Measurements from ENCODE around the gene ENOPH1.

ENOPH1 gene

DNA sequence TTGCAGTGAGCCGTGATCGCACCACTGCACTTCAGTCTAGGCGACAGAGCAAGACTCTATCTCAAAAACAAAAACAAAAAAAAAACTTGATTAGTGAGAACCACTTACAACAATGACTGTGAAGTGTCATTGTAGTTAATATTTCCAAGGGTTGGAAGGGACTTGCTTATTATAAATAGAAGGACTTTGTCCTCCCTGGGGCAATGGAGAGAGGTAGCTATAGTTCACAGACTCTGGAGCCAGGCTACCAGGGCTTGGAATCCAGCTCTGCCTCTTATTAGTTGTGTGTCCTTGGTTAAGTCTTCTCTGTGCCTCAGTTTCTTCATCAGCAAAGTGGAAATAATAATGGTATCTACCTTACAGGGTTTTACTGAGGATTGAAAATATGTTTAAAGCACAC lies 79.8 kb downstream of the ENOPH1 start:
- DNase-seq (ENCODE audit: low read depth) = no peak

All from fibroblast of gingiva (primary cell).